NCI-H460 (cell line): ENCODE results near the gene MRPL49. TPM values are rescaled to one million over a fixed set of nuclear protein-coding genes. Genes with fewer than 3 reads are reported as not detected.
"Not testable (repeated sequence)": the region's sequence is repeated elsewhere in the genome, so short reads cannot be mapped to it uniquely, and the experiment has no call there.

Experiments used
- DNase-seq: peaks from one replicate; pipeline ENCODE4 v3.0.0-alpha.2; 2016; ENCODE audit warnings: low read depth; ENCODE audit errors: extremely low read depth
- small RNA-seq, 2 experiments: library from RNA; depleted of rRNA; stranded (forward); fragments of <200 nt; gene quantifications; one replicate each; pipeline ENCODE3, GENCODE V24; 2014
- total RNA-seq: library from RNA; depleted of rRNA; stranded (reverse); fragments of >200 nt; shearing (Covaris generic); gene quantifications from 2 replicates; pipeline ENCODE4 v1.2.3, GENCODE V29; 2014; rRNA removed

The MRPL49 gene
- total RNA-seq, 1 experiment from 2014 or later = 50.8 TPM

- DNase-seq = no peak
Observed at GRCh38 chr11:65160643-65161042, 38.5 kb downstream of the MRPL49 start.

GRCh38 chr11:65163684-65164083 is 41.6 kb downstream of the MRPL49 start:
- DNase-seq = no peak

- DNase-seq = no peak
Observed at GRCh38 chr11:65165410-65166317, 43.5 kb downstream of the MRPL49 start.

- DNase-seq = no peak
Observed at GRCh38 chr11:65166893-65167292, 44.8 kb downstream of the MRPL49 start.

GRCh38 chr11:65167656-65168055 is 45.5 kb downstream of the MRPL49 start:
- no peak for DNase-seq

GRCh38 chr11:65169164-65169641 is 47.1 kb downstream of the MRPL49 start:
- DNase-seq = no peak

GRCh38 chr11:65170058-65170534 is 48.0 kb downstream of the MRPL49 start, which contains the start of gene SPDYC:
TSS of gene SPDYC (plus strand) at chr11:65170233. CDS start at chr11:65171358, 1,125 bp downstream.
- no peak for DNase-seq

DNA sequence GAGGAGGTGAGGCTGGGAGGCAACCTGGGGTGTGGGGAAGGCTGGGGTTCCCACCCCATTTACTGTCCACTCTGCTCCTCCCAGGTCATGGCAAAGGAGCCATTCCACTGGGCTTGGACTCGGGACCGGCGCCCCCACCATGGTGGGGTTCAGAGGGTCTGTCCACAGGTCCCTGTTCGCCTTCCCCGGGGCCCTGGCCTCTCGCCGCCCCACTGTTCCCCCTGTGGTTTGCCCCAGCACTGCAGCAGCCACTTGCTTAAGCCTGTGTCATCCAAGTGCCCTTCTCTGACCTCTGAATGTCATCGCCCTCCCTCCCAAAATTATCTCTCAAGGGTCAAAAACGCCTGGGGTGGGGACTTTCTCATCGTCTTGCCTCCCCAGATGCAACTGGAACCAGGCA is 50.5 kb downstream of the MRPL49 start:
- no peak for DNase-seq

DNA sequence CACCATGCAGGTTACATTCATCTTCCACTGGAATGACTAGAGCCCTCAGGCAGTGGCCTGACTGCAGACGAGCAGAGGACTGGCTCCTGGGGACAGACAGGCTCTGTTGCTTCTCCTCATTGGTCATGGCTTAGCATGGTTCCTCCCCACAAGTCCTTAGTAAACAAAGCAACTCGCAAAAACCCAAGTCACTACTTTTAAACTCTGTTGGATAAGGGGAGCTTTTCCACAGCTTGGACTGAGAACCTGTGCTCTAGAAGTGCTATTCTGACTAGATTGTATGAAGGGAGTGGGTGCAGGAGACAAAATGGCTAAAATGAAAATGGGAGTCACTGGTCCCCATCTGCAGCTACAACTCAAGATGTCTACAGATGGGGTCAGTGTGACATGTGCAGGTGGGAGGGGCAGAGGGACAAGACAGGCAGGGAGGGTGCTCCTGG is 52.5 kb downstream of the MRPL49 start:
- DNase-seq = not testable (repeated sequence)

Small RNA genes within 50 kb of the gene (small RNA-seq; reads per million reads assigned to genes)
- gene HIGD1AP10 = 0 reads per million in 2 experiments
- gene PDCL2P2 = 0 reads per million in 2 experiments
- gene RNU2-23P = 0.89 to 4.8 reads per million in 2 experiments

Other genes with a start within 250 kb of the MRPL49 start
- gene EHD1, start 243.7 kb upstream of the MRPL49 start, total RNA-seq = 20.5 and 29.1 TPM in 2 replicates
- 6.5 and 7.1 TPM in 2 replicates for gene ATG2A, start 205.1 kb upstream of the MRPL49 start, total RNA-seq
- gene PPP2R5B, start 197.6 kb upstream of the MRPL49 start, total RNA-seq = 6.8 and 9.7 TPM in 2 replicates
- gene GPHA2, start 186.4 kb upstream of the MRPL49 start, total RNA-seq = not detected in 2 replicates
- gene MAJIN, start 150.2 kb upstream of the MRPL49 start, total RNA-seq = 0.63 TPM in 1 of 2 replicates, not detected in the other
- gene BATF2, start 125.3 kb upstream of the MRPL49 start, total RNA-seq = 1.6 TPM in 2 replicates
- gene ARL2, start 108.2 kb upstream of the MRPL49 start, total RNA-seq = 76.9 and 90.9 TPM in 2 replicates
- 16.8 TPM in 2 replicates for gene SNX15, start 94.9 kb upstream of the MRPL49 start, total RNA-seq
- 8.6 and 10.1 TPM in 2 replicates for gene SAC3D1, start 81.1 kb upstream of the MRPL49 start, total RNA-seq
- not detected in 2 replicates for gene NAALADL1, start 63.8 kb upstream of the MRPL49 start, total RNA-seq
- 20.3 and 25.2 TPM in 2 replicates for gene CDCA5, start 38.3 kb upstream of the MRPL49 start, total RNA-seq
- gene ZFPL1, start 38.1 kb upstream of the MRPL49 start, total RNA-seq = 26.6 and 28.0 TPM in 2 replicates
- gene VPS51, start 26.1 kb upstream of the MRPL49 start, total RNA-seq = 50.3 and 60.0 TPM in 2 replicates
- 4.2 and 4.6 TPM in 2 replicates for gene TM7SF2, start 10.4 kb upstream of the MRPL49 start, total RNA-seq
- gene ZNHIT2, start 4.6 kb upstream of the MRPL49 start, total RNA-seq = 10.3 and 12.3 TPM in 2 replicates
- gene FAU, start 187 bp upstream of the MRPL49 start, total RNA-seq = 345 and 467 TPM in 2 replicates
- gene SYVN1, start 12.2 kb downstream of the MRPL49 start, total RNA-seq = 12.9 and 15.7 TPM in 2 replicates
- gene SPDYC, start 47.9 kb downstream of the MRPL49 start, total RNA-seq = not detected in 2 replicates
- gene CAPN1, start 59.6 kb downstream of the MRPL49 start, total RNA-seq = 42.2 and 46.7 TPM in 2 replicates
- gene POLA2, start 139.6 kb downstream of the MRPL49 start, total RNA-seq = 3.4 and 7.0 TPM in 2 replicates
- 15.1 and 18.2 TPM in 2 replicates for gene CDC42EP2, start 192.5 kb downstream of the MRPL49 start, total RNA-seq
- gene DPF2, start 211.5 kb downstream of the MRPL49 start, total RNA-seq = 26.6 and 28.0 TPM in 2 replicates
- gene TIGD3, start 232.4 kb downstream of the MRPL49 start, total RNA-seq = 0.25 and 0.26 TPM in 2 replicates